Ectodermal cell (in vitro differentiated cells): Measurements from ENCODE around the gene C1orf174.

ENCODE experiments used
- H3K27ac ChIP-seq: 2 replicates; pipeline ENCODE4 v1.7.0; 2013; ENCODE audit warnings: mild to moderate bottlenecking, low read depth, low read length; ENCODE audit not compliant: insufficient read depth, poor library complexity, severe bottlenecking
- H3K27me3 ChIP-seq: 2 replicates; pipeline ENCODE4 v1.7.0; 2013; ENCODE audit warnings: mild to moderate bottlenecking, low read length; ENCODE audit not compliant: insufficient read depth, control insufficient read depth, poor library complexity, severe bottlenecking
- H3K36me3 ChIP-seq: one replicate; pipeline ENCODE4 v1.7.0; 2013; ENCODE audit warnings: low read length; ENCODE audit not compliant: control insufficient read depth, insufficient read depth
- H3K4me1 ChIP-seq: one replicate; pipeline ENCODE4 v1.7.0; 2013; ENCODE audit warnings: low read length; ENCODE audit not compliant: control insufficient read depth, insufficient read depth
- H3K4me3 ChIP-seq: 2 replicates; pipeline ENCODE4 v1.7.0; 2013; ENCODE audit warnings: low read depth, low read length, control low read depth; ENCODE audit not compliant: insufficient read depth
- H3K9me3 ChIP-seq: 2 replicates; pipeline ENCODE4 v1.7.0; 2013; ENCODE audit warnings: mild to moderate bottlenecking, low read length, moderate library complexity; ENCODE audit not compliant: control insufficient read depth
- WGBS, 2 experiments: methylation state at CpG; one replicate each; pipeline ENCODE4 v1.1.7; 2013; ENCODE audit warnings: missing lambda C conversion rate in 2 of 2; 5-methylcytosine and 5-hydroxymethylcytosine counted together

Gene C1orf174

GRCh38 chr1:3908886-3909517 is 8.9 kb upstream of the C1orf174 start:
- H3K36me3 ChIP-seq = no peaks in the 10 kb centered on the region
- no peak overlapping the region for H3K27ac ChIP-seq
- H3K4me1 ChIP-seq = peaks cover 22% of the 10 kb centered on the region
- H3K4me3 ChIP-seq = no peak overlapping the region
- WGBS, 2 experiments = 74 to 76% methylated on average over 15 to 17 of the region's 17 CpGs
- no peaks in the 10 kb centered on the region for H3K9me3 ChIP-seq
- H3K27me3 ChIP-seq = no peaks in the 10 kb centered on the region

DNA sequence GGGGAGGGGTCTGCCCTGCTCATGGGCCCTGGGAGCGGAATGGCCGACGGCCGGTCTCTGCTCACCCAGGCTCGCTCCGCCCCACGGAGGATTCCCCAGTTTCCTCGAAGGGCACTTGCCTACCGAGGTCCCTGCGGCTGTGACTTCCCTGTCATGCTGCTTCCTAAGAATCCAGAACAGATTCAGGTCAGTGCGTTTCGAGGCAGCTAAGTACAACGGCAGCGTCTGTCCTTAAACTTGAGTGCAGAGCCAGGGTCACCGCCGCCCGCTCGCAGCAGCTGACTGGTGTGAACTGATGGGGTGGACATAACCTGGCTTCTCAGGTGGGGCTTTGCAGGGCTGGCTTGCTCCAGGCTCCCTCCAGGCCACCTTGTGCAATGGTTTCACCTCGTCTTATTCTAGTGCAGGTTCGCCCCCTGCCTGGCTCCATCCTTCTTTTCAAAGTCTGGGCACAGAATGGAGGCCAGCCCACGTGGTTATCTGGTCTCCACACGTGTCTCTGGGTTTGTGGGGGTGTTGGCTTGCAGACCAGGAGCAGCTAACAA is 7.6 kb upstream of the C1orf174 start:
- no peak overlapping the region for H3K4me3 ChIP-seq
- H3K27me3 ChIP-seq = no peaks in the 10 kb centered on the region
- 88 to 89% methylated on average over 22 of the region's 22 CpGs for whole genome bisulfite sequencing, 2 experiments
- no peak overlapping the region for H3K27ac ChIP-seq
- H3K36me3 ChIP-seq = no peaks in the 10 kb centered on the region
- no peaks in the 10 kb centered on the region for H3K9me3 ChIP-seq
- H3K4me1 ChIP-seq = peaks cover 27% of the 10 kb centered on the region

DNA sequence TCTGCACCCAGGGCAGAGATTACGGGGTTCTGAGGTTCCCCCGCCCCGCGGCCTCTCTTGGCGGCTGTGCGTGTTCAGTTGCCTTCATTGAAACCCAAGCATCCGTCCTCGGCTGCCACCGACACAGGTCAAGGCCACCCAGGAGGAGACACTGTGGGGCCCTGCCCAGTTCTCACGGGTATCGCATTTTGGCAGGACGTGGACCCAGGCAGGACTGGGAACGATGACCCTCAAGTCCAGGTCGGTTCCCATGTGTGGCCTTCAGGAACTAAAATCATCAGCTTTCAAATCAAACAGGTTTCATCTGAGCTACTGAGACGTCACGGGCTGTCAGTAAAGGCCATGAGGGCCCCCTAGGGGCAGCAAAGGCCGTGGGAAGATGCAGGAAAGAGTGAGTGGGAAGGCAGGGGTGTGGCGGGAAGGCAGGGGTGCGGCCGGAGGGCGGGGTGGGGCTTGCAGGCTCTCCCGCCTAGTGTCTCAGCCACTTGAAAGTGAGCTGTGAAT is 7.0 kb upstream of the C1orf174 start:
- no peaks in the 10 kb centered on the region for H3K27me3 ChIP-seq
- no peak overlapping the region for H3K4me3 ChIP-seq
- H3K36me3 ChIP-seq = no peaks in the 10 kb centered on the region
- no peak overlapping the region for H3K27ac ChIP-seq
- 86 to 88% methylated on average over 22 of the region's 22 CpGs for WGBS, 2 experiments
- H3K4me1 ChIP-seq = peaks cover 27% of the 10 kb centered on the region
- H3K9me3 ChIP-seq = no peaks in the 10 kb centered on the region

GRCh38 chr1:3906672-3907020 is 6.6 kb upstream of the C1orf174 start:
- peaks cover 27% of the 10 kb centered on the region for H3K4me1 ChIP-seq
- 91% methylated on average over 11 of the region's 11 CpGs for WGBS, 2 experiments
- H3K4me3 ChIP-seq = no peak overlapping the region
- no peak overlapping the region for H3K27ac ChIP-seq
- no peaks in the 10 kb centered on the region for H3K27me3 ChIP-seq
- H3K36me3 ChIP-seq = no peaks in the 10 kb centered on the region
- H3K9me3 ChIP-seq = no peaks in the 10 kb centered on the region

GRCh38 chr1:3905953-3906671 is 6.0 kb upstream of the C1orf174 start:
- H3K4me1 ChIP-seq = peaks cover 22% of the 10 kb centered on the region
- H3K4me3 ChIP-seq = no peak overlapping the region
- H3K9me3 ChIP-seq = no peaks in the 10 kb centered on the region
- H3K27me3 ChIP-seq = no peaks in the 10 kb centered on the region
- H3K36me3 ChIP-seq = no peaks in the 10 kb centered on the region
- 91% methylated on average over 18 of the region's 18 CpGs for WGBS, 2 experiments
- no peak overlapping the region for H3K27ac ChIP-seq

- Histone ChIP-seq H3K27ac (no peak overlapping the region), H3K9me3 (no peaks in the 10 kb centered on the region), H3K4me1 (peaks cover 19% of the 10 kb centered on the region), H3K27me3 (no peaks in the 10 kb centered on the region), H3K36me3 (no peaks in the 10 kb centered on the region), H3K4me3 (no peak overlapping the region)
- 95 to 96% methylated on average over 19 of the region's 19 CpGs for WGBS, 2 experiments
These were observed 5.3 kb upstream of the C1orf174 start for GRCh38 chr1:3905266-3905952.

DNA sequence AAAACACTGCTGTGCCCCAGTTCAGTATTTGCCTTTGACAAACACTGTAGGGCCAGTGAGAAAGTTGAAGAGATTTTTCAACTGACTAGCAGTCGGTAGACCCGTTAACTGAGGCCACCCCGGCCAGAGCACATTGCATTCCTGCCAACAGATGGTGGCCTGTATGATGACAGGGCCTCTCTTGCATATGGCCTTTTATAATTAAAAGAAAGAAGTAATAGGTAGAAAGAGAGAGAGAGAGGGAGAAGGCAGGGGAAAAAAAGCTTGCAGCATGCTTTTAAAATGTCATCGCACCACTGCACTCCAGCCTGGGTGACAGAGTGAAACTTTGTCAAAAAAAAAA is 4.7 kb upstream of the C1orf174 start:
- no peaks in the 10 kb centered on the region for H3K27me3 ChIP-seq
- H3K4me3 ChIP-seq = no peak overlapping the region
- no peak overlapping the region for H3K27ac ChIP-seq
- 90 to 91% methylated on average over 4 of the region's 4 CpGs for WGBS, 2 experiments
- no peaks in the 10 kb centered on the region for H3K36me3 ChIP-seq
- no peaks in the 10 kb centered on the region for H3K9me3 ChIP-seq
- H3K4me1 ChIP-seq = peaks cover 19% of the 10 kb centered on the region

DNA sequence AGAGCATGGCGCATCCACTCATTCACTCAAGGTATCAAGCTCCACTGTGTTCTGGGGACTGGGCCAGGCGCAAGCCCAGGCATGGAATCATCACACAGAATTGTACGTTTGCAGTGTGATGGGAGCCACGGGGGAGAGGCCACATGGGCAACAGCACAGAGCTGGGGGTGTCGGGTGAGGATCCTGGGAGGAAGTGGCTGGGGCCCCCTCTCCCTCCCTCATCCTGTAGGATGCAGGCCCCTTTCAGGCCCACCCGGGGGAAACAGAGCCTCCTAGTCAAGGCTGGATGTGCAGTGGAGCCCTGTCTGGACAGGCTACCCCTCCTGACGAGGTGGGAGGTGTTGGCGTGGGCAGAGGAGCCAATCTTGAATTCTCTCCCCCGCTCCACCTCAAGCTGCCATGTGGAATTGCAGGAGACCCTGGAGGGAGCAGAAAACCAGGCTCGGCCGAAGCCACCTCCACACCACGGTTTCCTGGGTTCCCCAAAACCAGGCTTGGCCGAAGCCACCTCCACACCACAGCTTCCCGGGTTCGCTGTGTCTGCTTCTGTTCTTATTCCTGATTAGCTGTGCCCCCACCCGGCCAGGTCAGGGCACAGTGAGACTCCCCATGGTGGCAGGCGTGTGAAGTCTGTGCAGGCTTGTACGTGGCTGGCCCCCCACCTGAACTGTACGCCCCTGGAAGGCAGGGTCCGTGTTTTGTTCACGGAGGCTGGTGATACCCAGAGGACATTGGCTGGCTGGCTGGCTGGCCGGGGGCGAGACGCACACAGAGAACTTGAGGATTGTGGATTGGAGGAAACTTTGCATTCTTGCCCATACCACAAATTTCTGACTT is 4.2 kb upstream of the C1orf174 start:
- Histone ChIP-seq H3K27ac (no peak overlapping the region), H3K9me3 (no peaks in the 10 kb centered on the region), H3K4me1 (peaks cover 14% of the 10 kb centered on the region), H3K4me3 (no peak overlapping the region), H3K36me3 (no peaks in the 10 kb centered on the region), H3K27me3 (no peaks in the 10 kb centered on the region)
- WGBS, 2 experiments = 86% methylated on average over 24 of the region's 24 CpGs

GRCh38 chr1:3903141-3904005 is 3.3 kb upstream of the C1orf174 start:
- H3K4me1 ChIP-seq = peaks cover 10% of the 10 kb centered on the region
- H3K27ac ChIP-seq = no peak overlapping the region
- no peaks in the 10 kb centered on the region for H3K27me3 ChIP-seq
- H3K9me3 ChIP-seq = no peaks in the 10 kb centered on the region
- H3K36me3 ChIP-seq = no peaks in the 10 kb centered on the region
- no peak overlapping the region for H3K4me3 ChIP-seq
- WGBS, 2 experiments = 81 to 84% methylated on average over 16 of the region's 16 CpGs
